Testis (tissue), 5 donors: ENCODE results near the gene TMOD3. TPM values are rescaled to one million over a fixed set of nuclear protein-coding genes. Genes with fewer than 3 reads are reported as not detected.

Experiments used
- DNase-seq: peaks from one replicate; pipeline ENCODE4 v3.0.0-alpha.2; 2019
- H3K27ac ChIP-seq, 2 donors: fragments of 200-600 bp; sonication (generic); one replicate each; pipeline ENCODE4 v1.5.1; 2019
- H3K27me3 ChIP-seq: fragments of 200-600 bp; sonication (generic); one replicate; pipeline ENCODE4 v1.5.1; 2019
- H3K36me3 ChIP-seq: fragments of 200-600 bp; sonication (generic); one replicate; pipeline ENCODE4 v1.5.1; 2017; ENCODE audit warnings: low read depth; ENCODE audit errors: missing control alignments
- H3K4me1 ChIP-seq: fragments of 200-600 bp; sonication (generic); one replicate; pipeline ENCODE4 v1.5.1; 2019
- H3K4me3 ChIP-seq, 2 donors: fragments of 200-600 bp; sonication (generic); one replicate each; pipeline ENCODE4 v1.5.1; 2017 to 2019
- H3K9me3 ChIP-seq: fragments of 200-600 bp; sonication (generic); one replicate; pipeline ENCODE4 v1.5.1; 2017
- CTCF ChIP-seq, 3 experiments: fragments of 450-650 bp in 2 of 3; fragments of 200-600 bp in 1 of 3; sonication (generic) in 1 of 3; IDR thresholded peaks; one replicate each; pipeline ENCODE4 v1.5.1; 2016 to 2019; ENCODE audit warnings: antibody characterized with exemption in 3 of 3, mild to moderate bottlenecking in 2 of 3, moderate library complexity in 1 of 3
- POLR2A ChIP-seq: fragments of 450-650 bp; IDR thresholded peaks from one replicate; pipeline ENCODE4 v1.6.1; 2017; ENCODE audit warnings: antibody characterized with exemption, mild to moderate bottlenecking, moderate library complexity
- WGBS, 2 donors: methylation state at CpG; one replicate each; pipeline ENCODE4 v1.1.5; 2018; 5-methylcytosine and 5-hydroxymethylcytosine counted together
- intact Hi-C: fragments of 100-400 bp; cut with DNase I; formaldehyde crosslinking; loops from one replicate; pipeline ENCODE4 v1.15.1; 2023; ENCODE audit warnings: low total_unique reads
- long read RNA-seq, 2 donors: transcript quantifications; one replicate each; lab custom pipeline, GENCODE V29; 2026
- polyA plus RNA-seq: library from polyadenylated mRNA; stranded (reverse); fragments of 350-450 nt; fragmentation: Illumina TruSeq; extraction: RNeasy Lipid Tissue Mini Kit (QIAGEN cat#74804); gene quantifications from one replicate; pipeline ENCODE4 v1.2.3, GENCODE V29; 2014; ENCODE audit warnings: low read depth, low replicate concordance; ENCODE audit not compliant: insufficient read depth
- total RNA-seq, 2 donors: library from RNA; depleted of rRNA; stranded (reverse); fragments of >200 nt; gene quantifications; one replicate each; pipeline ENCODE4 v1.2.3, GENCODE V29; 2016

TMOD3 gene
- total RNA-seq (10 to 100 TPM; 15.6 to 16.6 TPM), polyA plus RNA-seq (21.2 TPM)
- long read RNA-seq, donor 1, full-length matches to known transcripts, result 12 of 12 reads
- long read RNA-seq, donor 1, partial matches to known transcripts, result 0 of 12 reads
- long read RNA-seq, donor 1, other reads (novel, unspliced or antisense), result 0 of 12 reads
- long read RNA-seq, donor 2, full-length matches to known transcripts, result 9 of 31 reads
- long read RNA-seq, donor 2, partial matches to known transcripts, result 22 of 31 reads
- long read RNA-seq, donor 2, other reads (novel, unspliced or antisense), result 0 of 31 reads

DNA sequence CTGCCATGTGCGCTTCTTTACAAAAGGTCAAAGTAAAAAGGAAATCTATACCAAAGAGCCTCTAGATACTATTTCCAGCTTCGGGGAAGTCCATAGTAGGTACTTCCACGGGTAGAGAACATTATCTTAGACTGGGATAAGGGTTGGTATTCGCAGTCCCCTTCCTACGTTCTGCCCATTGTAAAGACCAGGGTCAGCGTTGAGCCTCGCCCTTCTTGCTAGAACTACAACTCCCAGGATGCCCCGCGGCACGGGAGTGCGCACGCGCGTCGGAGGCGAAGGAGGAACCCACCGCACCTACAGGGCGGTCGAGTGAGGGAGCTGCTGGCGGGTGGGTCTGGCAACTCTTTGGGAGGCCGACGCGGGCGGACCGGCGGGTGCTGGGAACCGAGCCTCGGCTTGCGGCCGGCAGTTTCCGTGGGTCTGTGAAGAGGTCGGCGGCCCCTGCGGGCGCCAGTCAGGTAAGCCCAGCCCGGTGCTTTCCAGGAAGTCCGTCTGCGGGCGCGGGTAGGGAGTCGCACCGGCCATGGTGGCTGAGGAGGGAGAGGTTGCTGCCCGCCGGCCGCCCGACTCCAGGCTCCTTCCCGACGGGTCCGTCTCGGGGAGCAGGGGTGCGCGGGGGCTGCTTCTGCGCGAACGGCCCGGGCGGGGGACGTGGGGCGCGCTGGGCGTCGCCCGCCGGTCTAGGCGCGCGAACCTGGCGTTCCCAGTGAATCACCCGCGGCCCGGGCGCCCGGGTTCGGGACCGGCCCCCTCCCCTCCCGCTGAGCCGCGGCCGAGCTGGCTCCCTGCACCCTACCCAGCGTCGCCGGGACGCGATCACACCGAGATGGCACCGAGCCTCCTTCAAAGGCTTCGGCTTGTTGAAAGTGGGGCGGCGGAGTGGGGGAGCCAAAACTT is at the start of gene TMOD3:
Gene TMOD3, plus strand, starts transcription at position 278 of the 900 bp plus-strand sequence. CDS start 33,232 bp downstream, outside the sequence.
- Histone ChIP-seq H3K4me1 (peaks cover 9% of the 10 kb centered on the region), H3K27ac (peak within 1 kb of the TSS; percentile 81 to 87), H3K4me3 (peak within 1 kb of the TSS; percentile 91 to 94), H3K27me3 (no peaks in the 10 kb centered on the region), H3K9me3 (no peaks in the 10 kb centered on the region), H3K36me3 (no peaks in the 10 kb centered on the region)
- 1 to 3% methylated on average over 25 to 73 of the region's 89 CpGs for WGBS, 2 donors
- peak; percentile 95 for DNase-seq
- TF ChIP-seq CTCF (IDR thresholded peaks at IDR 0.05) (peak in 1 of 3 experiments; percentile 16), POLR2A (peak; percentile 84)
- intact Hi-C loops, result no loop called here

- Histone ChIP-seq H3K9me3 (no peaks in the 10 kb centered on the region), H3K36me3 (no peaks in the 10 kb centered on the region), H3K27me3 (no peaks in the 10 kb centered on the region), H3K4me3 (no peak overlapping the region), H3K4me1 (no peaks in the 10 kb centered on the region), H3K27ac (no peak overlapping the region)
- WGBS, 2 donors, result 79 to 92% methylated on average over 1 of the region's 1 CpG
- no peak for DNase-seq
- no peak for TF ChIP-seq CTCF (IDR thresholded peaks at IDR 0.05)
- intact Hi-C loops, result no loop called here
Measured at GRCh38 chr15:51780636-51781035, 48.8 kb upstream of the TMOD3 start.

GRCh38 chr15:51781506-51781905 is 47.9 kb upstream of the TMOD3 start:
- Histone ChIP-seq H3K27ac (no peak overlapping the region), H3K9me3 (no peaks in the 10 kb centered on the region), H3K27me3 (no peaks in the 10 kb centered on the region), H3K36me3 (no peaks in the 10 kb centered on the region), H3K4me3 (no peak overlapping the region), H3K4me1 (no peaks in the 10 kb centered on the region)
- DNase-seq, result no peak
- intact Hi-C loops, result no loop called here
- TF ChIP-seq CTCF (IDR thresholded peaks at IDR 0.05), result no peak
- TF ChIP-seq POLR2A, result no peak
- WGBS, 2 donors, result 70 to 77% methylated on average over 2 of the region's 2 CpGs

DNA sequence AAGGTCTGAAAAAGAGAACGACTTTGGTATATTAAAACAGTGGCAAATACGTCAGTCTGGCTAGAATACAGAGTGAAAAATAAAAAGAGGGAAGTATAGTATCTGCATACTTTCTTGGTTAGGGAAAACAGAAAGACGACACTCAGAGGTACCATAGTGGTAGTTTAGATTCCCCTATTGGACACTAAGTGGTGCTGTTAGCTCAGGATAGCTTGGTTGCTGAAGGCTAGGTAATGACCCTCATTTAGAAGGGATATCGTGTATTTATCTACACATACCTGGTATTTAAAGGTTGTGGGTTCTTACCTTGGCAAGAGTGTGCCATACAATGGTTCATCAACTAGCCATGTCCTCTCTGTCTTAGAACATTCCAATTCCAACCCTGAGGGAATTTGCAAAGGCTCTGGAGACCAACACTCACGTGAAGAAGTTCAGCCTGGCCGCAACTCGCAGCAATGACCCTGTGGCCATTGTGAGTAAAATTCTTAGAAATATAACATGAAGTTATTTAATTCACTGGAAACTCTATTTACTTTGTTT is 47.0 kb upstream of the TMOD3 start:
- TF ChIP-seq CTCF (IDR thresholded peaks at IDR 0.05) (no peak), POLR2A (no peak)
- no peaks in the 10 kb centered on the region for H3K27me3 ChIP-seq
- WGBS, 2 donors, result 84 to 89% methylated on average over 7 of the region's 7 CpGs
- no peak overlapping the region for H3K27ac ChIP-seq
- no peak overlapping the region for H3K4me3 ChIP-seq
- intact Hi-C loops, result no loop called here
- H3K36me3 ChIP-seq, result no peaks in the 10 kb centered on the region
- DNase-seq, result no peak
- no peaks in the 10 kb centered on the region for H3K4me1 ChIP-seq
- no peaks in the 10 kb centered on the region for H3K9me3 ChIP-seq
